GM06990 (cell line): ENCODE results near the gene RAX2.

Experiments used
- DNase-seq: peaks from one replicate; pipeline ENCODE4 v3.0.0-alpha.2; 2011; ENCODE audit not compliant: insufficient read length; ENCODE audit errors: extremely low read depth
- H3K27me3 ChIP-seq: replicated peaks from 2 replicates; pipeline ENCODE4 v1.6.0; 2011; ENCODE audit warnings: low read length; ENCODE audit not compliant: control insufficient read depth, insufficient read depth
- H3K36me3 ChIP-seq: 2 replicates; pipeline ENCODE4 v1.5.1; 2011; ENCODE audit warnings: low read length; ENCODE audit not compliant: control insufficient read depth, insufficient read depth
- H3K4me3 ChIP-seq: replicated peaks from 2 replicates; pipeline ENCODE4 v1.5.1; 2011; ENCODE audit warnings: low read depth, mild to moderate bottlenecking, control low read depth, low read length
- CTCF ChIP-seq: IDR thresholded peaks from 2 replicates; pipeline ENCODE4 v1.5.1; 2011; ENCODE audit warnings: low read length, control low read depth, mild to moderate bottlenecking, inconsistent platforms; ENCODE audit not compliant: insufficient read depth, poor library complexity, severe bottlenecking

The RAX2 gene

GRCh38 chr19:3804429-3804828 lies 32.4 kb upstream of the RAX2 start:
- Histone ChIP-seq H3K27me3 (no peaks in the 10 kb centered on the region), H3K4me3 (no peak overlapping the region), H3K36me3 (no peaks in the 10 kb centered on the region)
- TF ChIP-seq CTCF: no peak
- no peak for DNase-seq

- H3K36me3 ChIP-seq: no peaks in the 10 kb centered on the region
- TF ChIP-seq CTCF: no peak
- no peak for DNase-seq
- H3K27me3 ChIP-seq: no peaks in the 10 kb centered on the region
- no peak overlapping the region for H3K4me3 ChIP-seq
Measured at GRCh38 chr19:3803986-3804385, 32.0 kb upstream of the RAX2 start.

- Histone ChIP-seq H3K27me3 (no peaks in the 10 kb centered on the region), H3K36me3 (no peaks in the 10 kb centered on the region), H3K4me3 (no peak overlapping the region)
- DNase-seq: no peak
- TF ChIP-seq CTCF: no peak
Measured at GRCh38 chr19:3803114-3803888, 31.3 kb upstream of the RAX2 start.

GRCh38 chr19:3801412-3802096 lies 29.5 kb upstream of the RAX2 start:
- H3K4me3 ChIP-seq: no peak overlapping the region
- no peaks in the 10 kb centered on the region for H3K36me3 ChIP-seq
- no peaks in the 10 kb centered on the region for H3K27me3 ChIP-seq
- no peak for TF ChIP-seq CTCF
- DNase-seq: no peak

- Histone ChIP-seq H3K4me3 (no peak overlapping the region), H3K36me3 (no peaks in the 10 kb centered on the region), H3K27me3 (no peaks in the 10 kb centered on the region)
- DNase-seq: no peak
- no peak for TF ChIP-seq CTCF
Measured at GRCh38 chr19:3800996-3801395, 29.0 kb upstream of the RAX2 start.

- TF ChIP-seq CTCF: no peak
- no peaks in the 10 kb centered on the region for H3K27me3 ChIP-seq
- no peak overlapping the region for H3K4me3 ChIP-seq
- no peaks in the 10 kb centered on the region for H3K36me3 ChIP-seq
- DNase-seq: no peak
Measured at GRCh38 chr19:3798137-3798536, 26.1 kb upstream of the RAX2 start.
